HepG2 (cell line): ENCODE measurements around the gene SULT4A1. TPM values are rescaled to one million over a fixed set of nuclear protein-coding genes. Genes with fewer than 3 reads are reported as not detected.

Experiments used
- ATAC-seq: fragments of 200-7000 bp; cut with Tn5 transposase; 3 replicates; pipeline ENCODE4 v1.9.1; 2020; ENCODE audit warnings: mild to moderate bottlenecking, moderate library complexity
- BruUV-seq: library from RNA; stranded (reverse); fragments of 400-500 nt; replicated peaks from 2 replicates; lab custom pipeline; 2021; lab: Mats Ljungman, UMichigan
- CTCF ChIA-PET: fragments of 300-600 bp; formaldehyde crosslinking; extraction: SDS; loops from one replicate; lab custom pipeline; 2021; ENCODE audit warnings: low total read pairs, inconsistent platforms, low intra/inter-chr PET ratio; lab: Yijun Ruan, JAX
- POLR2A ChIA-PET: fragments of 350-600 bp; sonication (Branson Sonifier 250); formaldehyde crosslinking; loops from one replicate; lab custom pipeline; 2020; ENCODE audit warnings: antibody characterized with exemption, inconsistent platforms; lab: Yijun Ruan, JAX
- DNase-seq: peaks from one replicate; pipeline ENCODE4 v3.0.0-alpha.2; 2015; ENCODE audit warnings: low spot score
- FAIRE-seq: peaks from 3 replicates; lab custom pipeline; 2011; peaks lifted over from hg19 to GRCh38; lab: Jason Lieb, UNC
- H2AFZ ChIP-seq: one replicate; pipeline ENCODE4 v1.6.1; 2011; ENCODE audit warnings: low read length, inconsistent platforms
- H3K27ac ChIP-seq: fragments of 300-600 bp; 3 replicates; pipeline ENCODE4 v1.8.0; 2011; ENCODE audit warnings: mixed run types, mild to moderate bottlenecking, mixed read lengths, low read length, inconsistent platforms; ENCODE audit not compliant: insufficient read depth; ENCODE audit errors: extremely low read length
- H3K27me3 ChIP-seq, 2 experiments: fragments of 200-600 bp in 1 of 2; 2 replicates in 1 of 2; 3 replicates in 1 of 2; pipeline versions ENCODE4 v1.6.0 to v1.8.0; 2011; ENCODE audit warnings: low read length in 2 of 2, mild to moderate bottlenecking in 2 of 2, moderate library complexity in 2 of 2, inconsistent platforms in 1 of 2; ENCODE audit not compliant: insufficient read depth in 2 of 2, control insufficient read depth in 1 of 2
- H3K36me3 ChIP-seq, 2 experiments: fragments of 200-600 bp in 1 of 2; replicated peaks in 1 of 2; 2 replicates in 1 of 2; 3 replicates in 1 of 2; pipeline versions ENCODE4 v1.5.1 to v1.8.0; 2011; ENCODE audit warnings: low read length in 2 of 2, inconsistent platforms in 1 of 2; ENCODE audit not compliant: insufficient read depth in 2 of 2, control insufficient read depth in 1 of 2
- H3K4me1 ChIP-seq: 2 replicates; pipeline ENCODE4 v1.5.1; 2012; ENCODE audit warnings: low read length, inconsistent platforms; ENCODE audit not compliant: insufficient read depth
- H3K4me2 ChIP-seq: 2 replicates; pipeline ENCODE4 v1.6.0; 2011; ENCODE audit warnings: low read depth, low read length, inconsistent platforms
- H3K4me3 ChIP-seq, 3 experiments: fragments of 200-600 bp in 1 of 3; sonication (generic), shearing (Covaris generic) in 1 of 3; replicated peaks in 1 of 3; 2 replicates each; pipeline ENCODE4 v1.5.1; 2011 to 2016; ENCODE audit warnings: low read length in 3 of 3, inconsistent platforms in 2 of 3, low read depth in 2 of 3, mild to moderate bottlenecking in 2 of 3, control low read depth in 1 of 3, mixed read lengths in 1 of 3; ENCODE audit not compliant: insufficient read depth in 1 of 3
- H3K79me2 ChIP-seq: one replicate; pipeline ENCODE4 v1.6.1; 2011; ENCODE audit warnings: low read length, inconsistent platforms; ENCODE audit not compliant: insufficient read depth
- H3K9ac ChIP-seq: 2 replicates; pipeline ENCODE4 v1.6.0; 2011; ENCODE audit warnings: mild to moderate bottlenecking, low read depth, low read length, inconsistent platforms; ENCODE audit not compliant: insufficient read depth
- H3K9me3 ChIP-seq: 2 replicates; pipeline ENCODE4 v1.5.1; 2012; ENCODE audit warnings: mild to moderate bottlenecking, low read length
- H4K20me1 ChIP-seq: 2 replicates; pipeline ENCODE4 v1.6.0; 2011; ENCODE audit warnings: inconsistent platforms, mild to moderate bottlenecking, low read length, moderate library complexity; ENCODE audit not compliant: insufficient read depth
- GATAD1 ChIP-seq: IDR thresholded peaks from 2 replicates; pipeline ENCODE4 v1.6.1; 2016; ENCODE audit warnings: missing genetic modification reagents, missing compliant biosample characterization
- NPAS2 ChIP-seq: sonication (generic); formaldehyde crosslinking; IDR thresholded peaks from 2 replicates; pipeline ENCODE4 v1.8.0; 2022; ENCODE audit warnings: mild to moderate bottlenecking, missing genetic modification reagents, borderline replicate concordance
- SMC3 ChIP-seq: IDR thresholded peaks from 2 replicates; pipeline ENCODE4 v1.6.1; 2011; ENCODE audit warnings: low read length, improper control_type of control experiment
- STAG1 ChIP-seq: sonication (generic); formaldehyde crosslinking; IDR thresholded peaks from 2 replicates; pipeline ENCODE4 v1.4.0; 2020; ENCODE audit warnings: missing genetic modification reagents
- ZNF160 ChIP-seq: sonication (generic); formaldehyde crosslinking; IDR thresholded peaks from 2 replicates; pipeline ENCODE4 v1.8.0; 2022; ENCODE audit warnings: mild to moderate bottlenecking, inconsistent platforms, missing genetic modification reagents
- WGBS: methylation state at CpG from one replicate; pipeline ENCODE4 v1.1.6; 2017; ENCODE audit warnings: low lambda C conversion rate; 5-methylcytosine and 5-hydroxymethylcytosine counted together
- in situ Hi-C: cut with HindIII; loops from 2 replicates; pipeline ENCODE4 v1.10.0; 2017; ENCODE audit warnings: low pct_unique_long_range_greater_than_20kb; ENCODE audit not compliant: extremely low pct_ligation_motif_present
- intact Hi-C: fragments of 100-400 bp; cut with micrococcal nuclease; formaldehyde crosslinking; loops from one replicate; pipeline ENCODE4 v1.10.0; 2022; ENCODE audit not compliant: unreplicated experiment
- polyA plus RNA-seq, 8 experiments: library from polyadenylated mRNA; depleted of rRNA in 3 of 8; stranded (reverse) in 7 of 8; unstranded in 1 of 8; fragments of >200 nt; fragmentation: Illumina TruSeq in 4 of 8; extraction: Trizol in 4 of 8; gene quantifications; 2 replicates each; pipeline versions ENCODE4 v1.2.1 to v1.2.3, GENCODE V29; 2011 to 2016; ENCODE audit warnings: low read depth in 4 of 8, missing spikeins in 1 of 8, mixed read lengths in 1 of 8; ENCODE audit not compliant: insufficient read depth in 1 of 8
- total RNA-seq, 5 experiments: library from RNA; depleted of rRNA; stranded (reverse); fragments of >200 nt; fragmentation: Illumina TruSeq; extraction: Trizol; gene quantifications; 2 replicates each; pipeline ENCODE4 v1.2.3, GENCODE V29; 2016; ENCODE audit warnings: low read depth in 1 of 5
- TF ChIP-seq, protein P1 (sequence below): sonication (generic); formaldehyde crosslinking; IDR thresholded peaks from 2 replicates; pipeline ENCODE4 v1.5.0; 2020; ENCODE audit warnings: mild to moderate bottlenecking, missing genetic modification reagents, moderate library complexity

Gene SULT4A1
- total and polyA plus RNA-seq, 2 of the 13 experiments (the other 11 are each of a cell fraction or from before 2014, with no cell fraction given), result not detected

DNA sequence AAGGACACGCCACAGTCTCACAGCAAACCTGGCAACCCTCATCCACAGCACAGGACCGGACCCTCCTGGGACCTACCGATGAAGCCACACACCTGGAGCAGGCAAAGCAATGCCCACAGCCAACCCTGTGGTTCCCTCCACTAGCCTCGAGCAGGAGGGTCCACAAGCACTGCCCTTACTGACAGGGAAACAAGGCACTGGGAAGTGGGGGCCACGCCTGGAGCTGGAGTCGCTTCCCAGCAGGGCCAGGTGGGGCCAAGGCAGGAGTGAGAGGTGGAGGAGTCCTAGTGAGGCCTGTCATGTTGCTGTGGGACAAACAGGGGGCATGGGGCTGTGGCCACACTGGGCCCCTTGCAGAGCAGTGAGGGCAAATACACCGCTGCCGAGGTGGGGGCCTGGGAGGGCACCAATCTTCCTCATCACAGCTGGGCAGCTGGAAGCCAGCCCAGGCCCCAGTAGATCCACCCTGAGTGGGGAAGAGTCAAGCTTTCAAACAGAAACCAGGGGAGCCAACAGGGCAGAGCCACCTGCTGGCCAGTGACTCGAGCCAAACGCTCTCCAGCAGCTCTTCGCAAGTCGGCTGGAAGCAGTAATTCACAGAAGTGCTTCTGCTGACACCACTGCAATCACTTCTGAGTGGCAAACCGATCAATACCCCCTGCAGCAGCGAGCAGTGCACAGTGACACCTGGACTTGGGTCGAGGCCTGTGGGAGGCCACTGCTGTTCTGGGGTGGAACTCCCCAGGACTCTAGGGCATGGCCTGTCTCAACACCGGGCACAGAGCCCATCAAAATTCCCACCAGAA, 13.7 kb downstream of the SULT4A1 start:
- Histone ChIP-seq H3K9ac (no peak overlapping the region), H3K4me3 (no peak overlapping the region), H3K79me2 (no peaks in the 10 kb centered on the region), H4K20me1 (no peaks in the 10 kb centered on the region), H3K9me3 (no peaks in the 10 kb centered on the region), H3K27ac (no peak overlapping the region), H2AFZ (no peak overlapping the region), H3K27me3 (peaks cover 11 to 69% of the 10 kb centered on the region in 2 experiments; a peak in 3 of 5 replicates), H3K4me2 (no peak overlapping the region), H3K36me3 (no peaks in the 10 kb centered on the region), H3K4me1 (no peaks in the 10 kb centered on the region)
- no peak for TF ChIP-seq GATAD1
- TF ChIP-seq, protein P1, sequence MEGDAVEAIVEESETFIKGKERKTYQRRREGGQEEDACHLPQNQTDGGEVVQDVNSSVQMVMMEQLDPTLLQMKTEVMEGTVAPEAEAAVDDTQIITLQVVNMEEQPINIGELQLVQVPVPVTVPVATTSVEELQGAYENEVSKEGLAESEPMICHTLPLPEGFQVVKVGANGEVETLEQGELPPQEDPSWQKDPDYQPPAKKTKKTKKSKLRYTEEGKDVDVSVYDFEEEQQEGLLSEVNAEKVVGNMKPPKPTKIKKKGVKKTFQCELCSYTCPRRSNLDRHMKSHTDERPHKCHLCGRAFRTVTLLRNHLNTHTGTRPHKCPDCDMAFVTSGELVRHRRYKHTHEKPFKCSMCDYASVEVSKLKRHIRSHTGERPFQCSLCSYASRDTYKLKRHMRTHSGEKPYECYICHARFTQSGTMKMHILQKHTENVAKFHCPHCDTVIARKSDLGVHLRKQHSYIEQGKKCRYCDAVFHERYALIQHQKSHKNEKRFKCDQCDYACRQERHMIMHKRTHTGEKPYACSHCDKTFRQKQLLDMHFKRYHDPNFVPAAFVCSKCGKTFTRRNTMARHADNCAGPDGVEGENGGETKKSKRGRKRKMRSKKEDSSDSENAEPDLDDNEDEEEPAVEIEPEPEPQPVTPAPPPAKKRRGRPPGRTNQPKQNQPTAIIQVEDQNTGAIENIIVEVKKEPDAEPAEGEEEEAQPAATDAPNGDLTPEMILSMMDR (CRISPR knock-in tag), result peak; percentile 69
- TF ChIP-seq STAG1 (CRISPR knock-in tag), result peak; percentile 33
- TF ChIP-seq NPAS2 (CRISPR knock-in tag), result no peak
- TF ChIP-seq SMC3, result peak; percentile 41; the same call in 1 of the 2 replicates
- no peak for TF ChIP-seq ZNF160 (CRISPR knock-in tag)
- WGBS, result 17% methylated on average over 9 of the region's 16 CpGs
- intact Hi-C loops (no loop called here), in situ Hi-C loops (no loop called here)
- FAIRE-seq, result peak; percentile 18
- peak; percentile 81 for ATAC-seq
- CTCF ChIA-PET, result interaction anchor here (1.5 kb wide), 1 partner anchor 461 kb away, joined by 3 read pairs; no protein-coding TSS in a partner anchor
- no peak for DNase-seq
- POLR2A ChIA-PET, result no interaction called here
- no TSS peak for BruUV-seq
